Measurements from ENCODE around the gene LONP1. TPM values are rescaled to one million over a fixed set of nuclear protein-coding genes. Genes with fewer than 3 reads are reported as not detected.

LONP1 gene, protein sequence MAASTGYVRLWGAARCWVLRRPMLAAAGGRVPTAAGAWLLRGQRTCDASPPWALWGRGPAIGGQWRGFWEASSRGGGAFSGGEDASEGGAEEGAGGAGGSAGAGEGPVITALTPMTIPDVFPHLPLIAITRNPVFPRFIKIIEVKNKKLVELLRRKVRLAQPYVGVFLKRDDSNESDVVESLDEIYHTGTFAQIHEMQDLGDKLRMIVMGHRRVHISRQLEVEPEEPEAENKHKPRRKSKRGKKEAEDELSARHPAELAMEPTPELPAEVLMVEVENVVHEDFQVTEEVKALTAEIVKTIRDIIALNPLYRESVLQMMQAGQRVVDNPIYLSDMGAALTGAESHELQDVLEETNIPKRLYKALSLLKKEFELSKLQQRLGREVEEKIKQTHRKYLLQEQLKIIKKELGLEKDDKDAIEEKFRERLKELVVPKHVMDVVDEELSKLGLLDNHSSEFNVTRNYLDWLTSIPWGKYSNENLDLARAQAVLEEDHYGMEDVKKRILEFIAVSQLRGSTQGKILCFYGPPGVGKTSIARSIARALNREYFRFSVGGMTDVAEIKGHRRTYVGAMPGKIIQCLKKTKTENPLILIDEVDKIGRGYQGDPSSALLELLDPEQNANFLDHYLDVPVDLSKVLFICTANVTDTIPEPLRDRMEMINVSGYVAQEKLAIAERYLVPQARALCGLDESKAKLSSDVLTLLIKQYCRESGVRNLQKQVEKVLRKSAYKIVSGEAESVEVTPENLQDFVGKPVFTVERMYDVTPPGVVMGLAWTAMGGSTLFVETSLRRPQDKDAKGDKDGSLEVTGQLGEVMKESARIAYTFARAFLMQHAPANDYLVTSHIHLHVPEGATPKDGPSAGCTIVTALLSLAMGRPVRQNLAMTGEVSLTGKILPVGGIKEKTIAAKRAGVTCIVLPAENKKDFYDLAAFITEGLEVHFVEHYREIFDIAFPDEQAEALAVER
- 10 to 100 TPM; 70.0 to 83.9 (median 81.8) TPM for total RNA-seq
- total RNA-seq (2013) = 36.6 TPM
- total RNA-seq = 87.3 to 418 (median 113) reads per million in 29 experiments

DNA sequence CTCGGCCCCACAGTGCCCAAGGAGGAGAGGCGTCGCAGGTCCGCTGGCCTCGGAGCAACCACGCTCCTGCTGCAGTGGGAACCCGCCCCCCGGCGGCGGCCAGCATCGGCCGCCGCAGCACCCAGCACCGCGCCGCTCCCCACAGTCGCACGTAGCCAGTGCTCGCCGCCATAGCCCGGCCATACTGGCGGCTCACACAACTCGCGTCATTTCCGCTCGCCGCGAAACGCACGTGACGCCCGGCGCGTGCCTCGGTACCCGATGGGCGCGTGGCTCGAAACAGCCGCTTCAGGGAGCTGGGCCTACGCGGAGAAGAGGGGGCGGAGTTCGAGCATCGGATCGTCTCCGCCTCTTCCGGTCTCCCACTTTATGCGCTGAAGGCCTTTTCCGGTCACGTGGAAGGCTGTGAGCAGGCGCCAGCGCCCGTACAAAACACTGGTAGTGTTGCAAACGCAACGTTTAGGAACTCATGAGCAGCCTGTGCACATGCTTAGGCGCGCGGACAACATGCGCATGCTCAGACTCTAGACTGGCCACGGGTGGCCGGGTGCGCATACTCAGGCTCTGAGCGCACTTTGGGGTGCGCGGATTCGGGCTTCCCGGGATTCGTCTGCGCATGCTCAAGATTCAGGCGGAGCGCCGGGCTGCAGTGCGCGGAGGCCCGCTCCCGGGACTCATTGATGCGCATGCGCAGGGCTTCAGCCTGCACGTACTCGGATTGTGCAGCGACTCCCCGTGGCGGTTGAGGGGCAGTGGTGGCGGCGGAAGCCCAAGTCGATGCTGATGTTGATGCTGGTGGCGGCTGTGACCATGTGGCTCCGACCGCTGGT lies at the start of gene LONP1, which contains the start of gene CATSPERD:
Gene LONP1, minus strand, starts transcription at position 186 of the 830 bp plus-strand sequence. Its CDS starts 14 bp downstream, at position 172.
Gene CATSPERD, plus strand, starts transcription at position 677 of the 830 bp plus-strand sequence. Its CDS starts 101 bp downstream, at position 778.
- Mint-ChIP-seq H3K4me3 (peak within 1 kb of the TSS; percentile 87 to 89 (median 89)), H3K27ac (peak within 1 kb of the TSS; percentile 95 to 98), H3K9me3 (no peaks in the 10 kb centered on the region), H3K4me1 (peaks cover 24 to 33% (median 29%) of the 10 kb centered on the region in 3 donors), H3K36me3 (peaks cover 3% of the 10 kb centered on the region), H3K27me3 (peaks cover 0 to 3% of the 10 kb centered on the region in 2 donors)
- WGBS (ENCODE audit: insufficient coverage) = under 1% methylated on average over 90 of the region's 90 CpGs
- CTCF ChIA-PET = interaction anchor here in 1 of 2 donors (1.5 to 2.0 kb wide), 2 partner anchors 30 to 34 kb away, joined by 9 to 18 read pairs; partner anchors contain the start of gene RPL36
- H3K9me3 ChIP-seq = no peaks in the 10 kb centered on the region
- ATAC-seq (replicated peaks in 1 of 4) (peak; percentile 90 to 92 (median 91)), DNase-seq (peak; percentile 96 to 100 (median 97))
- POLR2A ChIA-PET = interaction anchor here (0.6 to 1.0 kb wide), 6 partner anchors 8 to 391 kb away, joined by 3 to 12 read pairs (median 3); partner anchors contain the start of genes RPL36 (in 1 of the 2) and SAFB (in 1 of the 2)
- peaks cover 0 to under 1% of the 10 kb centered on the region in 2 experiments for H3K27me3 ChIP-seq (replicated peaks in 1 of 2; ENCODE audit: control insufficient read depth in 2 of 2, extremely low read depth in 1 of 2, insufficient read depth in 2 of 2, low read length in 1 of 2)
- peaks cover 0 to 9% of the 10 kb centered on the region in 2 donors for H3K36me3 ChIP-seq (ENCODE audit: control insufficient read depth in 2 of 2, extremely low read depth in 1 of 2, insufficient read depth in 1 of 2, low read length in 1 of 2)
- peak within 1 kb of the TSS; percentile 86 for H3K27ac ChIP-seq (ENCODE audit: low read length)
- peak within 1 kb of the TSS; percentile 84 to 91 for H3K4me3 ChIP-seq (ENCODE audit: control insufficient read depth in 1 of 2, extremely low read depth in 1 of 2, low read length in 1 of 2)
- H3K4me1 ChIP-seq (ENCODE audit: control insufficient read depth in 1 of 2, extremely low read depth in 1 of 2, insufficient read depth in 2 of 2, low read length in 2 of 2) = peaks cover 10 to 35% of the 10 kb centered on the region in 2 experiments

DNA sequence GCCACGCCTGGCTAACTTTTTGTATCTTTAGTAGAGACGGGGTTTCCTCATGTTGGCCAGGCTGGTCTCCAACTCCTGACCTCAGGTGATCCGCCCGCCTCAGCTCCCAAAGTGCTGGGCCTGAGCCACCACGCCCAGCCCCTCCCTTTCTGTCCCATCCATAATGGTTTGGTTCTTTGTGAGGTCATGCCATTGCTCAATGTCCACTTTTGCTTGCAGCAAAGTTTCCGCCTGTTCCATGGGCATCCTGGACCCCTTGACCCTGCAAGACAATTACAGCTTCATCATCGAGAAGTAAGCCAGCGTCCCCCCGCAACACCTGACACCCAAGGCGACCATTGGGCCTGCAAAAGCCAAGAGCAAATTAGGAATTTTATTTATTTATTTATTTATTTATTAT lies 48.0 kb upstream of the LONP1 start:
- WGBS (ENCODE audit: insufficient coverage) = 93% methylated on average over 2 of the region's 10 CpGs
- POLR2A ChIA-PET = no interaction called here

DNA sequence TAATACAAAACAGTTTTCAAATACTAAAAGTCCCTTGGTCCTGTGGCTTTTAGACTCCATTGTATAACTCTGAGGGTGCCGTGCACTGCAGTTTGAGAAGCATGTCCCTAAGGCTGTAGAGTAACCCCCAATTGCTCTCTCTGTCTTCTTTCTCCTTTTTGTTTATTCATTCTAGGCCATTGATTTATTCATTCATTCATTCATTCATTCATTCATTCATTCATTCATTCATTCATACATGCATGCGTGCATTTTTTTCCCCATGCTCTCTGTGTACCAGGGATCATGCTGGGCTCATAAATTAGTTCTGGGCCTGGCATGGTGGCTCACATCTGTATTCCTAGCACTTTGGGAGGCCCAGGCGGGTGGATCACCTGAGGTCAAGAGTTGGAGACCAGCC lies 45.3 kb upstream of the LONP1 start:
- H3K4me1 ChIP-seq (ENCODE audit: control insufficient read depth in 1 of 2, extremely low read depth in 1 of 2, insufficient read depth in 2 of 2, low read length in 2 of 2) = no peaks in the 10 kb centered on the region
- Mint-ChIP-seq H3K4me1 (no peaks in the 10 kb centered on the region), H3K27ac (no peak overlapping the region), H3K9me3 (no peaks in the 10 kb centered on the region), H3K36me3 (no peaks in the 10 kb centered on the region), H3K4me3 (no peak overlapping the region), H3K27me3 (peaks cover 0 to 4% of the 10 kb centered on the region in 2 donors)
- no peaks in the 10 kb centered on the region for H3K27me3 ChIP-seq (replicated peaks in 1 of 2; ENCODE audit: control insufficient read depth in 2 of 2, extremely low read depth in 1 of 2, insufficient read depth in 2 of 2, low read length in 1 of 2)
- no peak overlapping the region for H3K4me3 ChIP-seq (ENCODE audit: control insufficient read depth in 1 of 2, extremely low read depth in 1 of 2, low read length in 1 of 2)
- ATAC-seq (replicated peaks in 1 of 4) = no peak
- 94% methylated on average over 2 of the region's 3 CpGs for WGBS (ENCODE audit: insufficient coverage)
- no peak overlapping the region for H3K27ac ChIP-seq (ENCODE audit: low read length)
- POLR2A ChIA-PET = no interaction called here
- no peak for DNase-seq
- H3K36me3 ChIP-seq (ENCODE audit: control insufficient read depth in 2 of 2, extremely low read depth in 1 of 2, insufficient read depth in 1 of 2, low read length in 1 of 2) = no peaks in the 10 kb centered on the region
- CTCF ChIA-PET = no interaction called here
- H3K9me3 ChIP-seq = no peaks in the 10 kb centered on the region

More for the DNA sequence above, 48.0 kb upstream of the LONP1 start:
- CTCF ChIA-PET = no interaction called here
- Histone ChIP-seq H3K27me3 (replicated peaks in 1 of 2; ENCODE audit: control insufficient read depth in 2 of 2, extremely low read depth in 1 of 2, insufficient read depth in 2 of 2, low read length in 1 of 2) (peaks cover 0 to 5% of the 10 kb centered on the region in 2 experiments), H3K27ac (ENCODE audit: low read length) (no peak overlapping the region), H3K36me3 (ENCODE audit: control insufficient read depth in 2 of 2, extremely low read depth in 1 of 2, insufficient read depth in 1 of 2, low read length in 1 of 2) (no peaks in the 10 kb centered on the region), H3K4me3 (ENCODE audit: control insufficient read depth in 1 of 2, extremely low read depth in 1 of 2, low read length in 1 of 2) (no peak overlapping the region), H3K4me1 (ENCODE audit: control insufficient read depth in 1 of 2, extremely low read depth in 1 of 2, insufficient read depth in 2 of 2, low read length in 2 of 2) (no peaks in the 10 kb centered on the region), H3K9me3 (no peaks in the 10 kb centered on the region)
- ATAC-seq (replicated peaks in 1 of 4) = no peak
- Mint-ChIP-seq H3K9me3 (no peaks in the 10 kb centered on the region), H3K36me3 (no peaks in the 10 kb centered on the region), H3K4me3 (no peak overlapping the region), H3K27ac (no peak overlapping the region), H3K4me1 (no peaks in the 10 kb centered on the region), H3K27me3 (peaks cover under 1 to 3% of the 10 kb centered on the region in 2 donors)
- DNase-seq = no peak

DNA sequence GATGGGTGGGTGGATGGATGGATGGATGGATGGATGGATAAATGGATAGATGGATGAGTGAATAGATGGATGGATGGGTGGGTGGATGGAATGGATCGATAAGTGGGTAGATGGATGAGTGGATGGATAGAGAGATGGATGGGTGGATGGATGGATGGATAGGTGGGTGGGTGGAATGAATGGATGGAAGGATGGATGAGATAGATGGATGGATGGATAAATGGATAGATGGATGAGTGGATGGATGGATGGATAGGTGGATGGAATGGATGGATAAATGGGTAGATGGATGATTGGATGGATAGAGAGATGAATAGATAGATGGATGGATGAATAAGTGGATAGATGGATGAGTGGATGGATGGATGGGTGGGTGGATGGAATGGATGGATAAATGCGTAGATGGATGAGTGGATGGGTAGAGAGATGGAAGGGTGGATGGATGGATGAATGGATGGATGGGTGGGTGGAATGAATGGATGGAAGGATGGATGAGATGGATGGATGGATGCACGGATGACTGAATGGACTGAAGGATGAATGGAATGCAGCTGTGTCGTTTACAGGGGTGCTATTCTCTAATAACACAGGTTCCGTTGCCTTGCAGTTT lies 42.8 kb upstream of the LONP1 start:
- ATAC-seq (replicated peaks in 1 of 4) = no peak
- no peak overlapping the region for H3K4me3 ChIP-seq (ENCODE audit: control insufficient read depth in 1 of 2, extremely low read depth in 1 of 2, low read length in 1 of 2)
- no peaks in the 10 kb centered on the region for H3K4me1 ChIP-seq (ENCODE audit: control insufficient read depth in 1 of 2, extremely low read depth in 1 of 2, insufficient read depth in 2 of 2, low read length in 2 of 2)
- H3K9me3 ChIP-seq = no peaks in the 10 kb centered on the region
- ChIA-PET POLR2A (no interaction called here), CTCF (no interaction called here)
- no peak overlapping the region for H3K27ac ChIP-seq (ENCODE audit: low read length)
- H3K4me3 Mint-ChIP-seq = no peak overlapping the region
- H3K27me3 ChIP-seq (replicated peaks in 1 of 2; ENCODE audit: control insufficient read depth in 2 of 2, extremely low read depth in 1 of 2, insufficient read depth in 2 of 2, low read length in 1 of 2) = peaks cover 0 to 12% of the 10 kb centered on the region in 2 experiments
- H3K27ac Mint-ChIP-seq = no peak overlapping the region
- no peaks in the 10 kb centered on the region for H3K36me3 Mint-ChIP-seq
- no peaks in the 10 kb centered on the region for H3K9me3 Mint-ChIP-seq
- no peak for DNase-seq
- H3K27me3 Mint-ChIP-seq = peaks cover 4 to 5% of the 10 kb centered on the region in 2 donors
- no peaks in the 10 kb centered on the region for H3K36me3 ChIP-seq (ENCODE audit: control insufficient read depth in 2 of 2, extremely low read depth in 1 of 2, insufficient read depth in 1 of 2, low read length in 1 of 2)
- H3K4me1 Mint-ChIP-seq = no peaks in the 10 kb centered on the region
- WGBS (ENCODE audit: insufficient coverage) = 97% methylated on average over 2 of the region's 5 CpGs

DNA sequence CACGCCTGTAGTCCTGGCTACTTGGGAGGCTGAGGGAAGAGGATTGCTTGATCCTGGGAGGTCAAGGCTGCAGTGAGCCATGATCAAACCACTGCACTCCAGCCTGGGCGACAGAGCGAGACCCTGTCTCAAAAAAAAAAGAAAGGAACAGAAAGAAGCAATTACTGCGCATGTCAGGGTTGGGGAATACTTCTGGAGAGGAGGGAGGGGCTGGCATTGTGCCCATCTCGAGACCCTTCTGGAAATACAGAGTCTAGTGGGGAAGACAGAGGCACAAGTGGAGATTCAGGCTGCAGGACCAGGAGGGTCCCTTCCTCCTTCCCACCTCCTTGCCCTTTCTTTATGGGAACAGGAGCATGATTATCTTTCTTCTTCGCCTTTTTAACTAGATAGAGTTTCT lies 33.8 kb upstream of the LONP1 start:
- Mint-ChIP-seq H3K4me3 (no peak overlapping the region), H3K4me1 (no peaks in the 10 kb centered on the region), H3K27me3 (peaks cover 0 to 8% of the 10 kb centered on the region in 2 donors), H3K9me3 (no peaks in the 10 kb centered on the region), H3K36me3 (no peaks in the 10 kb centered on the region), H3K27ac (no peak overlapping the region)
- CTCF ChIA-PET = no interaction called here
- Histone ChIP-seq H3K4me3 (ENCODE audit: control insufficient read depth in 1 of 2, extremely low read depth in 1 of 2, low read length in 1 of 2) (no peak overlapping the region), H3K27ac (ENCODE audit: low read length) (no peak overlapping the region), H3K4me1 (ENCODE audit: control insufficient read depth in 1 of 2, extremely low read depth in 1 of 2, insufficient read depth in 2 of 2, low read length in 2 of 2) (no peaks in the 10 kb centered on the region), H3K9me3 (no peaks in the 10 kb centered on the region), H3K27me3 (replicated peaks in 1 of 2; ENCODE audit: control insufficient read depth in 2 of 2, extremely low read depth in 1 of 2, insufficient read depth in 2 of 2, low read length in 1 of 2) (peaks cover 0 to 31% of the 10 kb centered on the region in 2 experiments), H3K36me3 (ENCODE audit: control insufficient read depth in 2 of 2, extremely low read depth in 1 of 2, insufficient read depth in 1 of 2, low read length in 1 of 2) (no peaks in the 10 kb centered on the region)
- 86% methylated on average over 3 of the region's 6 CpGs for WGBS (ENCODE audit: insufficient coverage)
- no peak for DNase-seq
- POLR2A ChIA-PET = no interaction called here
- ATAC-seq (replicated peaks in 1 of 4) = no peak

All from T-cell (primary cell).